Osteocyte (in vitro differentiated cells): Measurements from ENCODE around the gene MYO1G. TPM values are rescaled to one million over a fixed set of nuclear protein-coding genes. Genes with fewer than 3 reads are reported as not detected.

ENCODE experiments used
- DNase-seq: peaks from one replicate; pipeline ENCODE4 v3.0.0; 2021; ENCODE audit warnings: mixed read lengths; ENCODE audit not compliant: unreplicated experiment; ENCODE audit errors: extremely low spot score
- H3K27ac Mint-ChIP-seq: one replicate; pipeline ENCODE4 v1.8.0; 2021; ENCODE audit warnings: mild to moderate bottlenecking, mixed read lengths; ENCODE audit not compliant: unreplicated experiment
- H3K27me3 Mint-ChIP-seq: one replicate; pipeline ENCODE4 v1.8.0; 2021; ENCODE audit warnings: mixed read lengths; ENCODE audit not compliant: unreplicated experiment
- H3K36me3 Mint-ChIP-seq: one replicate; pipeline ENCODE4 v1.8.0; 2021; ENCODE audit warnings: mixed read lengths; ENCODE audit not compliant: unreplicated experiment
- H3K4me1 Mint-ChIP-seq: one replicate; pipeline ENCODE4 v1.8.0; 2021; ENCODE audit warnings: mixed read lengths; ENCODE audit not compliant: unreplicated experiment
- H3K4me3 Mint-ChIP-seq: one replicate; pipeline ENCODE4 v1.8.0; 2021; ENCODE audit warnings: mild to moderate bottlenecking, moderate library complexity, mixed read lengths; ENCODE audit not compliant: unreplicated experiment
- H3K9me3 Mint-ChIP-seq: one replicate; pipeline ENCODE4 v1.8.0; 2021; ENCODE audit warnings: mixed read lengths; ENCODE audit not compliant: unreplicated experiment
- total RNA-seq: library from RNA; stranded (reverse); gene quantifications from 2 replicates; pipeline ENCODE4 v1.2.1, GENCODE V29; 2021
- TF ChIP-seq, protein P1 (sequence below): fragments of 200-600 bp; sonication (generic); IDR thresholded peaks from 2 replicates; pipeline ENCODE4 v1.5.0; 2021; ENCODE audit warnings: antibody characterized with exemption, mild to moderate bottlenecking, moderate library complexity

Gene MYO1G
- total RNA-seq, 1 donor from 2014 or later, result 0.05 TPM

- peaks cover 34% of the 10 kb centered on the region for H3K4me1 Mint-ChIP-seq
- H3K27ac Mint-ChIP-seq, result peak overlapping the region; percentile 98
- peaks cover 22% of the 10 kb centered on the region for H3K36me3 Mint-ChIP-seq
- H3K27me3 Mint-ChIP-seq, result no peaks in the 10 kb centered on the region
- DNase-seq, result peak; percentile 96
- TF ChIP-seq, protein P1, sequence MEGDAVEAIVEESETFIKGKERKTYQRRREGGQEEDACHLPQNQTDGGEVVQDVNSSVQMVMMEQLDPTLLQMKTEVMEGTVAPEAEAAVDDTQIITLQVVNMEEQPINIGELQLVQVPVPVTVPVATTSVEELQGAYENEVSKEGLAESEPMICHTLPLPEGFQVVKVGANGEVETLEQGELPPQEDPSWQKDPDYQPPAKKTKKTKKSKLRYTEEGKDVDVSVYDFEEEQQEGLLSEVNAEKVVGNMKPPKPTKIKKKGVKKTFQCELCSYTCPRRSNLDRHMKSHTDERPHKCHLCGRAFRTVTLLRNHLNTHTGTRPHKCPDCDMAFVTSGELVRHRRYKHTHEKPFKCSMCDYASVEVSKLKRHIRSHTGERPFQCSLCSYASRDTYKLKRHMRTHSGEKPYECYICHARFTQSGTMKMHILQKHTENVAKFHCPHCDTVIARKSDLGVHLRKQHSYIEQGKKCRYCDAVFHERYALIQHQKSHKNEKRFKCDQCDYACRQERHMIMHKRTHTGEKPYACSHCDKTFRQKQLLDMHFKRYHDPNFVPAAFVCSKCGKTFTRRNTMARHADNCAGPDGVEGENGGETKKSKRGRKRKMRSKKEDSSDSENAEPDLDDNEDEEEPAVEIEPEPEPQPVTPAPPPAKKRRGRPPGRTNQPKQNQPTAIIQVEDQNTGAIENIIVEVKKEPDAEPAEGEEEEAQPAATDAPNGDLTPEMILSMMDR, result no peak
- H3K4me3 Mint-ChIP-seq, result peak overlapping the region; percentile 88
- no peaks in the 10 kb centered on the region for H3K9me3 Mint-ChIP-seq
Observed at GRCh38 chr7:44986218-44987053, 7.6 kb upstream of the MYO1G start.

- H3K36me3 Mint-ChIP-seq, result peaks cover 22% of the 10 kb centered on the region
- H3K27ac Mint-ChIP-seq, result peak overlapping the region; percentile 98
- peak overlapping the region; percentile 88 for H3K4me3 Mint-ChIP-seq
- no peaks in the 10 kb centered on the region for H3K9me3 Mint-ChIP-seq
- DNase-seq, result no peak
- H3K4me1 Mint-ChIP-seq, result peaks cover 38% of the 10 kb centered on the region
- TF ChIP-seq, protein P1, result no peak
- no peaks in the 10 kb centered on the region for H3K27me3 Mint-ChIP-seq
Observed at GRCh38 chr7:44985900-44986217, 7.0 kb upstream of the MYO1G start.

GRCh38 chr7:44985033-44985695 is 6.3 kb upstream of the MYO1G start:
- Mint-ChIP-seq H3K9me3 (no peaks in the 10 kb centered on the region), H3K27ac (peak overlapping the region; percentile 98), H3K27me3 (no peaks in the 10 kb centered on the region), H3K4me3 (peak overlapping the region; percentile 88), H3K36me3 (peaks cover 22% of the 10 kb centered on the region), H3K4me1 (peaks cover 41% of the 10 kb centered on the region)
- no peak for DNase-seq
- TF ChIP-seq, protein P1, result no peak

- Mint-ChIP-seq H3K27ac (no peak overlapping the region), H3K4me1 (peaks cover 48% of the 10 kb centered on the region), H3K27me3 (no peaks in the 10 kb centered on the region), H3K36me3 (peaks cover 22% of the 10 kb centered on the region), H3K9me3 (no peaks in the 10 kb centered on the region), H3K4me3 (no peak overlapping the region)
- TF ChIP-seq, protein P1, result no peak
- DNase-seq, result no peak
Observed at GRCh38 chr7:44984478-44984758, 5.6 kb upstream of the MYO1G start.

GRCh38 chr7:44983742-44984477 is 5.1 kb upstream of the MYO1G start:
- TF ChIP-seq, protein P1, result no peak
- no peaks in the 10 kb centered on the region for H3K9me3 Mint-ChIP-seq
- no peak overlapping the region for H3K4me3 Mint-ChIP-seq
- DNase-seq, result no peak
- no peak overlapping the region for H3K27ac Mint-ChIP-seq
- no peaks in the 10 kb centered on the region for H3K27me3 Mint-ChIP-seq
- peaks cover 22% of the 10 kb centered on the region for H3K36me3 Mint-ChIP-seq
- H3K4me1 Mint-ChIP-seq, result peaks cover 50% of the 10 kb centered on the region
